Measurements from ENCODE around the gene SLC39A7. TPM values are rescaled to one million over a fixed set of nuclear protein-coding genes. Genes with fewer than 3 reads are reported as not detected.

SLC39A7 gene
- total RNA-seq, 6 donors from 2014 or later: 37.7 to 104 (median 86.7) TPM

- H3K4me3 ChIP-seq: no peak overlapping the region
- no peak overlapping the region for H3K27ac ChIP-seq
- TF ChIP-seq POLR2A (IDR thresholded peaks at IDR 0.05) (no peak), POLR2AphosphoS5 (IDR thresholded peaks at IDR 0.05) (no peak)
- no peak for ATAC-seq (ENCODE audit: low FRiP score in 2 of 2)
- H3K36me3 ChIP-seq: no peaks in the 10 kb centered on the region
- DNase-seq: no peak
- peaks cover 0 to 7% (median 6%) of the 10 kb centered on the region in 4 donors for H3K9me3 ChIP-seq
- 90 to 98% methylated on average over 2 of the region's 2 CpGs for WGBS, 2 donors
- peaks cover 13 to 15% (median 14%) of the 10 kb centered on the region in 4 donors for H3K4me1 ChIP-seq
- H3K27me3 ChIP-seq: no peaks in the 10 kb centered on the region
These were observed 43.7 kb upstream of the SLC39A7 start for GRCh38 chr6:33156964-33157363.

GRCh38 chr6:33160096-33160495, 40.6 kb upstream of the SLC39A7 start:
- Histone ChIP-seq H3K27me3 (no peaks in the 10 kb centered on the region), H3K36me3 (no peaks in the 10 kb centered on the region), H3K4me1 (peaks cover 14 to 18% (median 16%) of the 10 kb centered on the region in 4 donors), H3K9me3 (no peaks in the 10 kb centered on the region), H3K27ac (no peak overlapping the region), H3K4me3 (no peak overlapping the region)
- WGBS, 2 donors: 90 to 94% methylated on average over 11 of the region's 11 CpGs
- TF ChIP-seq EP300 (IDR thresholded peaks at IDR 0.05) (no peak), POLR2A (IDR thresholded peaks at IDR 0.05) (no peak), POLR2AphosphoS5 (IDR thresholded peaks at IDR 0.05) (no peak), CTCF (IDR thresholded peaks at IDR 0.05) (no peak)
- DNase-seq: no peak
- no peak for ATAC-seq (ENCODE audit: low FRiP score in 2 of 2)

GRCh38 chr6:33160728-33161344, 39.8 kb upstream of the SLC39A7 start:
- peak in 1 of 2 donors; percentile 68 for DNase-seq
- 32 to 42% methylated on average over 8 to 13 of the region's 13 CpGs for WGBS, 2 donors
- H3K27ac ChIP-seq: peak overlapping the region in 3 of 4 donors; percentile 11 to 70 (median 63)

GRCh38 chr6:33161354-33162331, 39.0 kb upstream of the SLC39A7 start:
- peaks cover 14 to 18% (median 16%) of the 10 kb centered on the region in 4 donors for H3K4me1 ChIP-seq
- peak; percentile 88 to 97 for DNase-seq
- H3K9me3 ChIP-seq: no peaks in the 10 kb centered on the region
- no peaks in the 10 kb centered on the region for H3K36me3 ChIP-seq
- no peak for TF ChIP-seq POLR2AphosphoS5 (IDR thresholded peaks at IDR 0.05)
- no peak for TF ChIP-seq POLR2A (IDR thresholded peaks at IDR 0.05)
- peak; percentile 93 to 96 (median 94) for TF ChIP-seq CTCF (IDR thresholded peaks at IDR 0.05)
- no peak for TF ChIP-seq EP300 (IDR thresholded peaks at IDR 0.05)
- WGBS, 2 donors: 7 to 8% methylated on average over 22 to 52 of the region's 58 CpGs
- H3K27me3 ChIP-seq: no peaks in the 10 kb centered on the region
- peak; percentile 93 to 97 for ATAC-seq (ENCODE audit: low FRiP score in 2 of 2)
- H3K27ac ChIP-seq: peak overlapping the region; percentile 11 to 70 (median 40)
- H3K4me3 ChIP-seq: peak overlapping the region; percentile 31 to 58 (median 53)

More at GRCh38 chr6:33160728-33161344, 39.8 kb upstream of the SLC39A7 start:
- Histone ChIP-seq H3K9me3 (no peaks in the 10 kb centered on the region), H3K36me3 (no peaks in the 10 kb centered on the region), H3K4me3 (peak overlapping the region in 2 of 4 donors; percentile 58), H3K4me1 (peaks cover 14 to 18% (median 16%) of the 10 kb centered on the region in 4 donors), H3K27me3 (no peaks in the 10 kb centered on the region)
- ATAC-seq (ENCODE audit: low FRiP score in 2 of 2): peak; percentile 61 to 77
- TF ChIP-seq POLR2A (IDR thresholded peaks at IDR 0.05): no peak
- TF ChIP-seq EP300 (IDR thresholded peaks at IDR 0.05): no peak
- TF ChIP-seq POLR2AphosphoS5 (IDR thresholded peaks at IDR 0.05): no peak
- no peak for TF ChIP-seq CTCF (IDR thresholded peaks at IDR 0.05)

- H3K9me3 ChIP-seq: no peaks in the 10 kb centered on the region
- ATAC-seq (ENCODE audit: low FRiP score in 2 of 2) (no peak), DNase-seq (peak in 1 of 2 donors; percentile 70)
- WGBS, 2 donors: 77 to 80% methylated on average over 2 to 10 of the region's 10 CpGs
- H3K4me3 ChIP-seq: no peak overlapping the region
- H3K27me3 ChIP-seq: no peaks in the 10 kb centered on the region
- TF ChIP-seq CTCF (IDR thresholded peaks at IDR 0.05) (no peak), POLR2AphosphoS5 (IDR thresholded peaks at IDR 0.05) (no peak), POLR2A (IDR thresholded peaks at IDR 0.05) (no peak), EP300 (IDR thresholded peaks at IDR 0.05) (no peak)
- H3K36me3 ChIP-seq: no peaks in the 10 kb centered on the region
- peaks cover 14 to 18% (median 16%) of the 10 kb centered on the region in 4 donors for H3K4me1 ChIP-seq
- no peak overlapping the region for H3K27ac ChIP-seq
These were observed 37.1 kb upstream of the SLC39A7 start for GRCh38 chr6:33163540-33163939.

Measured in upper lobe of left lung (tissue), 6 donors.